WTC11 (cell line): ENCODE results near the gene GPC5. TPM values are rescaled to one million over a fixed set of nuclear protein-coding genes. Genes with fewer than 3 reads are reported as not detected.

ENCODE experiments used
- ATAC-seq: fragments of 200-7000 bp; cut with Tn5 transposase; 2 replicates; pipeline ENCODE4 v1.10.0; 2021; ENCODE audit warnings: mild to moderate bottlenecking, moderate library complexity
- CTCF ChIA-PET: fragments of 300-600 bp; sonication (Branson Sonifier 250); formaldehyde crosslinking; loops from one replicate; lab custom pipeline; 2021; ENCODE audit warnings: antibody characterized with exemption; lab: Charles Lee
- POLR2A ChIA-PET: fragments of 350-600 bp; sonication (Branson Sonifier 250); formaldehyde crosslinking; loops from one replicate; lab custom pipeline; 2021; ENCODE audit warnings: antibody characterized with exemption; lab: Charles Lee
- DNase-seq: peaks from one replicate; pipeline ENCODE4 v3.0.0; 2021; ENCODE audit warnings: low spot score
- H3K27ac Mint-ChIP-seq: 2 replicates; pipeline ENCODE4 v1.8.0; 2021; ENCODE audit warnings: mixed read lengths
- H3K27me3 Mint-ChIP-seq: 2 replicates; pipeline ENCODE4 v1.8.0; 2021; ENCODE audit warnings: low read depth, mild to moderate bottlenecking, moderate library complexity, mixed read lengths
- H3K36me3 Mint-ChIP-seq: 2 replicates; pipeline ENCODE4 v1.8.0; 2021; ENCODE audit warnings: mixed read lengths
- H3K4me1 Mint-ChIP-seq: 2 replicates; pipeline ENCODE4 v1.8.0; 2022; ENCODE audit warnings: mixed read lengths
- H3K4me3 Mint-ChIP-seq: 2 replicates; pipeline ENCODE4 v1.8.0; 2021; ENCODE audit warnings: mild to moderate bottlenecking, moderate library complexity, mixed read lengths
- H3K9me3 Mint-ChIP-seq: 2 replicates; pipeline ENCODE4 v1.8.0; 2021; ENCODE audit warnings: mixed read lengths
- ATF1 ChIP-seq: sonication (generic); formaldehyde crosslinking; IDR thresholded peaks from 2 replicates; pipeline ENCODE4 v1.8.1; 2023; ENCODE audit warnings: mild to moderate bottlenecking, moderate library complexity, missing genetic modification reagents
- ATF3 ChIP-seq: sonication (generic); formaldehyde crosslinking; conservative IDR thresholded peaks from 2 replicates; pipeline ENCODE4 v1.8.1; 2022; ENCODE audit warnings: mild to moderate bottlenecking, missing genetic modification reagents
- CREB1 ChIP-seq: sonication (generic); formaldehyde crosslinking; IDR thresholded peaks from 2 replicates; pipeline ENCODE4 v1.8.0; 2023; ENCODE audit warnings: mild to moderate bottlenecking, missing genetic modification reagents
- CREM ChIP-seq: sonication (generic); formaldehyde crosslinking; IDR thresholded peaks from 2 replicates; pipeline ENCODE4 v1.8.1; 2022; ENCODE audit warnings: mild to moderate bottlenecking, missing genetic modification reagents, moderate library complexity
- E2F1 ChIP-seq: sonication (generic); formaldehyde crosslinking; IDR thresholded peaks from 2 replicates; pipeline ENCODE4 v1.8.0; 2022; ENCODE audit warnings: mild to moderate bottlenecking, missing genetic modification reagents
- FOXP1 ChIP-seq: sonication (generic); formaldehyde crosslinking; IDR thresholded peaks from 2 replicates; pipeline ENCODE4 v1.8.0; 2022; ENCODE audit warnings: missing genetic modification reagents, mild to moderate bottlenecking, moderate library complexity, borderline replicate concordance
- GRHL2 ChIP-seq: fragments of 250-450 bp; sonication (Bioruptor Pico); IDR thresholded peaks from 2 replicates; pipeline ENCODE4 v1.8.0; 2022; ENCODE audit warnings: mild to moderate bottlenecking, moderate library complexity; ENCODE audit not compliant: insufficient replicate concordance, severe bottlenecking
- GTF2I ChIP-seq: fragments of 250-450 bp; sonication (Bioruptor Pico); conservative IDR thresholded peaks from 2 replicates; pipeline ENCODE4 v1.4.0; 2021; ENCODE audit warnings: mild to moderate bottlenecking
- JUN ChIP-seq: sonication (generic); formaldehyde crosslinking; IDR thresholded peaks from 2 replicates; pipeline ENCODE4 v1.8.0; 2023; ENCODE audit warnings: mild to moderate bottlenecking, missing genetic modification reagents
- NFATC4 ChIP-seq: fragments of 250-450 bp; sonication (Bioruptor Pico); IDR thresholded peaks from 2 replicates; pipeline ENCODE4 v1.9.0; 2021; ENCODE audit warnings: mild to moderate bottlenecking
- NR1H2 ChIP-seq: sonication (generic); formaldehyde crosslinking; IDR thresholded peaks from 2 replicates; pipeline ENCODE4 v1.9.0; 2021; ENCODE audit warnings: mild to moderate bottlenecking, moderate library complexity, missing genetic modification reagents
- NR3C1 ChIP-seq: sonication (generic); formaldehyde crosslinking; conservative IDR thresholded peaks from 2 replicates; pipeline ENCODE4 v1.8.1; 2023; ENCODE audit warnings: low read depth, mild to moderate bottlenecking, missing genetic modification reagents
- PREB ChIP-seq: sonication (generic); formaldehyde crosslinking; IDR thresholded peaks from 2 replicates; pipeline ENCODE4 v1.8.1; 2022; ENCODE audit warnings: mild to moderate bottlenecking, missing genetic modification reagents, moderate library complexity, borderline replicate concordance
- RELA ChIP-seq: sonication (generic); formaldehyde crosslinking; IDR thresholded peaks from 2 replicates; pipeline ENCODE4 v1.8.1; 2022; ENCODE audit warnings: missing genetic modification reagents, mild to moderate bottlenecking, borderline replicate concordance
- SMAD4 ChIP-seq: sonication (generic); formaldehyde crosslinking; IDR thresholded peaks from 2 replicates; pipeline ENCODE4 v1.8.0; 2022; ENCODE audit warnings: mild to moderate bottlenecking, missing genetic modification reagents
- STAT6 ChIP-seq: sonication (generic); formaldehyde crosslinking; conservative IDR thresholded peaks from 2 replicates; pipeline ENCODE4 v1.8.1; 2023; ENCODE audit warnings: mild to moderate bottlenecking, low read depth, missing genetic modification reagents, moderate library complexity
- TEAD1 ChIP-seq: sonication (generic); formaldehyde crosslinking; IDR thresholded peaks from 2 replicates; pipeline ENCODE4 v1.8.0; 2022; ENCODE audit warnings: mild to moderate bottlenecking, missing genetic modification reagents
- TP53 ChIP-seq: sonication (generic); formaldehyde crosslinking; IDR thresholded peaks from 2 replicates; pipeline ENCODE4 v1.8.1; 2023; ENCODE audit warnings: mild to moderate bottlenecking, missing genetic modification reagents
- ZNF138 ChIP-seq: sonication (generic); formaldehyde crosslinking; conservative IDR thresholded peaks from 2 replicates; pipeline ENCODE4 v1.8.1; 2022; ENCODE audit warnings: mild to moderate bottlenecking, moderate library complexity, missing genetic modification reagents
- ZNF281 ChIP-seq: sonication (generic); formaldehyde crosslinking; IDR thresholded peaks from 2 replicates; pipeline ENCODE4 v1.8.0; 2023; ENCODE audit warnings: mild to moderate bottlenecking, missing genetic modification reagents
- ZNF416 ChIP-seq: fragments of 250-450 bp; sonication (Bioruptor Pico); IDR thresholded peaks from 2 replicates; pipeline ENCODE4 v1.9.0; 2021; ENCODE audit warnings: mild to moderate bottlenecking, inconsistent platforms
- ZNF512 ChIP-seq: sonication (generic); formaldehyde crosslinking; IDR thresholded peaks from 2 replicates; pipeline ENCODE4 v1.8.1; 2022; ENCODE audit warnings: missing genetic modification reagents, borderline replicate concordance
- total RNA-seq: library from RNA; stranded (reverse); gene quantifications from 3 replicates; pipeline ENCODE4 v1.2.3, GENCODE V29; 2021

Gene GPC5
- total RNA-seq, 1 experiment from 2014 or later, result 0.46 TPM

- no peak for TF ChIP-seq ZNF281 (CRISPR knock-in tag)
- no peak for TF ChIP-seq RELA (CRISPR knock-in tag)
Measured at GRCh38 chr13:92900446-92900845, 1502.0 kb downstream of the GPC5 start (continued).

- no peak overlapping the region for H3K27ac Mint-ChIP-seq
- POLR2A ChIA-PET, result no interaction called here
- no peak overlapping the region for H3K4me3 Mint-ChIP-seq
- DNase-seq (no peak), ATAC-seq (no peak)
- peaks cover 23% of the 10 kb centered on the region for H3K9me3 Mint-ChIP-seq
- no peaks in the 10 kb centered on the region for H3K4me1 Mint-ChIP-seq
- H3K27me3 Mint-ChIP-seq, result no peaks in the 10 kb centered on the region
- TF ChIP-seq GTF2I (CRISPR knock-in tag), result no peak
- TF ChIP-seq ZNF512 (CRISPR knock-in tag), result no peak
- no peak for TF ChIP-seq GRHL2 (CRISPR knock-in tag)
- TF ChIP-seq ATF1 (CRISPR knock-in tag), result no peak
- TF ChIP-seq TP53 (CRISPR knock-in tag), result no peak
- 0 out of 2 replicates have a peak, but pooled peaks cover 4% of the 10 kb centered on the region for H3K36me3 Mint-ChIP-seq
- CTCF ChIA-PET, result no interaction called here
Measured at GRCh38 chr13:92901739-92902138, 1503.3 kb downstream of the GPC5 start.

- Mint-ChIP-seq H3K4me1 (no peaks in the 10 kb centered on the region), H3K36me3 (no peaks in the 10 kb centered on the region), H3K4me3 (no peak overlapping the region), H3K27me3 (no peaks in the 10 kb centered on the region), H3K9me3 (no peaks in the 10 kb centered on the region), H3K27ac (peak overlapping the region; percentile 37)
- DNase-seq (no peak), ATAC-seq (no peak)
- ChIA-PET CTCF (no interaction called here), POLR2A (no interaction called here)
- TF ChIP-seq NR3C1 (CRISPR knock-in tag) (no peak), PREB (CRISPR knock-in tag) (no peak), ZNF138 (CRISPR knock-in tag) (no peak), ATF3 (no peak), ZNF416 (no peak), CREM (CRISPR knock-in tag) (no peak), JUN (CRISPR knock-in tag) (no peak), ATF1 (CRISPR knock-in tag) (no peak)
Measured at GRCh38 chr13:92912629-92913028, 1514.2 kb downstream of the GPC5 start.

- Mint-ChIP-seq H3K27ac (no peak overlapping the region), H3K27me3 (no peaks in the 10 kb centered on the region), H3K36me3 (no peaks in the 10 kb centered on the region), H3K4me3 (no peak overlapping the region), H3K9me3 (no peaks in the 10 kb centered on the region), H3K4me1 (no peaks in the 10 kb centered on the region)
- ATAC-seq (no peak), DNase-seq (no peak)
- CTCF ChIA-PET, result no interaction called here
- POLR2A ChIA-PET, result no interaction called here
- TF ChIP-seq SMAD4 (CRISPR knock-in tag) (no peak), STAT6 (CRISPR knock-in tag) (no peak), CREB1 (CRISPR knock-in tag) (no peak), TEAD1 (no peak), NFATC4 (CRISPR knock-in tag) (no peak), NR1H2 (CRISPR knock-in tag) (no peak), E2F1 (CRISPR knock-in tag) (no peak), GTF2I (CRISPR knock-in tag) (no peak), FOXP1 (CRISPR knock-in tag) (no peak)
Measured at GRCh38 chr13:92913840-92914239, 1515.4 kb downstream of the GPC5 start.
